ENCODE data around the gene ATOX1.

GRCh38 chr5:151738125-151738848 lies 20.1 kb downstream of the ATOX1 start:
- no peak for TF ChIP-seq GATA3 (IDR thresholded peaks at IDR 0.05; ENCODE audit: low read depth, low read length)
- TF ChIP-seq GATA2 (IDR thresholded peaks at IDR 0.05; ENCODE audit: low read depth, low read length) = no peak

Measured in SH-SY5Y (cell line).